Limb (tissue), 2 donors: ENCODE data around the gene CDH15.

Experiments
- DNase-seq, 2 donors: peaks; one replicate each; pipeline ENCODE4 v3.0.0-alpha.2; 2016; ENCODE audit errors: extremely low spot score in 2 of 2

CDH15 gene

GRCh38 chr16:89187032-89187769 is 15.7 kb downstream of the CDH15 start:
- peak in 1 of 2 donors; percentile 57 for DNase-seq

GRCh38 chr16:89187770-89188392 is 16.3 kb downstream of the CDH15 start:
- peak in 1 of 2 donors; percentile 43 for DNase-seq

- DNase-seq: peak in 1 of 2 donors; percentile 23
Measured at GRCh38 chr16:89188471-89189357, 17.2 kb downstream of the CDH15 start.

GRCh38 chr16:89189358-89190025 is 17.9 kb downstream of the CDH15 start:
- DNase-seq: peak in 1 of 2 donors; percentile 21

- peak in 1 of 2 donors; percentile 29 for DNase-seq
Measured at GRCh38 chr16:89190150-89190958, 18.8 kb downstream of the CDH15 start.

GRCh38 chr16:89191033-89191900 is 19.7 kb downstream of the CDH15 start:
- DNase-seq: peak in 1 of 2 donors; percentile 43

- DNase-seq: no peak
Measured at GRCh38 chr16:89191901-89192185, 20.3 kb downstream of the CDH15 start.

GRCh38 chr16:89192186-89192955 is 20.8 kb downstream of the CDH15 start:
- peak in 1 of 2 donors; percentile 88 for DNase-seq

GRCh38 chr16:89192956-89193575 is 21.5 kb downstream of the CDH15 start:
- DNase-seq: peak in 1 of 2 donors; percentile 79

GRCh38 chr16:89193576-89194293 is 22.2 kb downstream of the CDH15 start:
- peak in 1 of 2 donors; percentile 44 for DNase-seq

- peak in 1 of 2 donors; percentile 29 for DNase-seq
Measured at GRCh38 chr16:89194340-89195311, 23.1 kb downstream of the CDH15 start.

- DNase-seq: peak in 1 of 2 donors; percentile 30
Measured at GRCh38 chr16:89195521-89196171, 24.1 kb downstream of the CDH15 start.

- DNase-seq: no peak
Measured at GRCh38 chr16:89197033-89197632, 25.6 kb downstream of the CDH15 start.

- no peak for DNase-seq
Measured at GRCh38 chr16:89197633-89198416, 26.3 kb downstream of the CDH15 start.
